WTC11 (cell line): ENCODE results near the gene KCNT2.

Experiments used
- CREB1 ChIP-seq: sonication (generic); formaldehyde crosslinking; IDR thresholded peaks from 2 replicates; pipeline ENCODE4 v1.8.0; 2023; ENCODE audit warnings: mild to moderate bottlenecking, missing genetic modification reagents
- GABPB1 ChIP-seq: sonication (generic); formaldehyde crosslinking; IDR thresholded peaks from 2 replicates; pipeline ENCODE4 v1.8.1; 2023; ENCODE audit warnings: mild to moderate bottlenecking, missing genetic modification reagents
- HMGXB4 ChIP-seq: sonication (generic); formaldehyde crosslinking; IDR thresholded peaks from 2 replicates; pipeline ENCODE4 v1.8.1; 2023; ENCODE audit warnings: mild to moderate bottlenecking, moderate library complexity, missing genetic modification reagents
- MAX ChIP-seq: sonication (generic); formaldehyde crosslinking; IDR thresholded peaks from 2 replicates; pipeline ENCODE4 v1.8.0; 2022; ENCODE audit warnings: mild to moderate bottlenecking, missing genetic modification reagents
- MLX ChIP-seq: sonication (generic); formaldehyde crosslinking; IDR thresholded peaks from 2 replicates; pipeline ENCODE4 v1.8.1; 2023; ENCODE audit warnings: mild to moderate bottlenecking, missing genetic modification reagents, moderate library complexity
- RELA ChIP-seq: sonication (generic); formaldehyde crosslinking; IDR thresholded peaks from 2 replicates; pipeline ENCODE4 v1.8.1; 2022; ENCODE audit warnings: missing genetic modification reagents, mild to moderate bottlenecking, borderline replicate concordance
- RORB ChIP-seq: fragments of 250-450 bp; sonication (Bioruptor Pico); IDR thresholded peaks from 2 replicates; pipeline ENCODE4 v1.9.0; 2021; ENCODE audit warnings: mild to moderate bottlenecking
- SP1 ChIP-seq: sonication (generic); formaldehyde crosslinking; conservative IDR thresholded peaks from 2 replicates; pipeline ENCODE4 v1.8.1; 2022; ENCODE audit warnings: missing genetic modification reagents
- TCF7 ChIP-seq: sonication (generic); formaldehyde crosslinking; IDR thresholded peaks from 2 replicates; pipeline ENCODE4 v1.8.0; 2022; ENCODE audit warnings: mild to moderate bottlenecking, low read depth, missing genetic modification reagents, moderate library complexity
- USF2 ChIP-seq: sonication (generic); formaldehyde crosslinking; IDR thresholded peaks from 2 replicates; pipeline ENCODE4 v1.8.1; 2023; ENCODE audit warnings: mild to moderate bottlenecking, missing genetic modification reagents, moderate library complexity
- ZBTB21 ChIP-seq: sonication (generic); formaldehyde crosslinking; IDR thresholded peaks from 2 replicates; pipeline ENCODE4 v1.8.1; 2023; ENCODE audit warnings: mild to moderate bottlenecking, missing genetic modification reagents, borderline replicate concordance
- TF ChIP-seq, protein P1 (sequence below): fragments of 200-600 bp; IDR thresholded peaks from 2 replicates; pipeline ENCODE4 v1.8.0; 2022; ENCODE audit warnings: antibody characterized with exemption

DNA sequence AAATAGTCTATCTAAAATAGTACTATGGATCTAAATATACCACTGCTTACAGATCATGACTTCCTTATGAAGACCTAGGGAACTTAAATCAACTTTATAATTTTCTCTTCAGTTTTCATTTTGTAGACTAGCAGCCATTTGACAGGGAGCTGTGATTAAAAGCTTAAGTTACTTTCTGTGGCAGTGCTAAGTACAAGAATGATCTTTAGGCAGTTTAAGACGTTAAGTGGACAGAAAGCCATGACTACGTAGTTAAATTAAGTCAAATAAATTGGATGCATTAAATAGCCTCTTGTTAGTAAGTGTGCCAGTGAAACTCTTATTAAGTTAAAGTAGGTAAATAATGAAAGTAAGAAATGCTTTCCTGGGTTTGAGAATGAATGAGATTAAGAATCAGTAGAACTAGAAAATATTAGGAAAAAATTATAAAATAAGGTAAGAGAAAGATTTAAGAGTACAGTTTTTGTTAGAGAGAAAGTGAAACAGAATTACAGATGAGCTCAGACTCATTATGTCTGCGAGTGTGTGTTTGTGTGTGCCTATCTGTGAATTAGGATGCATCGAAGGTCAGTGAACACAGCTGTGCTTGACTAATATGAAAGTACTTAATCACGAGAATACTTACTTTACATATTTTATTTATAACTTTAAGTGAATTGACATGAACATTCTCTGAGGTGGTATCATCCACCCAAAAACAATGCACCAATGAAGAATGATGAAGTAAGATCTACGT, 336.9 kb downstream of the KCNT2 start:
- TF ChIP-seq TCF7 (CRISPR knock-in tag) (no peak), HMGXB4 (CRISPR knock-in tag) (no peak), SP1 (CRISPR knock-in tag) (no peak), RORB (no peak), USF2 (CRISPR knock-in tag) (no peak), CREB1 (CRISPR knock-in tag) (no peak), MLX (no peak), MAX (no peak), ZBTB21 (no peak), GABPB1 (CRISPR knock-in tag) (no peak), RELA (CRISPR knock-in tag) (no peak)
- TF ChIP-seq, protein P1, sequence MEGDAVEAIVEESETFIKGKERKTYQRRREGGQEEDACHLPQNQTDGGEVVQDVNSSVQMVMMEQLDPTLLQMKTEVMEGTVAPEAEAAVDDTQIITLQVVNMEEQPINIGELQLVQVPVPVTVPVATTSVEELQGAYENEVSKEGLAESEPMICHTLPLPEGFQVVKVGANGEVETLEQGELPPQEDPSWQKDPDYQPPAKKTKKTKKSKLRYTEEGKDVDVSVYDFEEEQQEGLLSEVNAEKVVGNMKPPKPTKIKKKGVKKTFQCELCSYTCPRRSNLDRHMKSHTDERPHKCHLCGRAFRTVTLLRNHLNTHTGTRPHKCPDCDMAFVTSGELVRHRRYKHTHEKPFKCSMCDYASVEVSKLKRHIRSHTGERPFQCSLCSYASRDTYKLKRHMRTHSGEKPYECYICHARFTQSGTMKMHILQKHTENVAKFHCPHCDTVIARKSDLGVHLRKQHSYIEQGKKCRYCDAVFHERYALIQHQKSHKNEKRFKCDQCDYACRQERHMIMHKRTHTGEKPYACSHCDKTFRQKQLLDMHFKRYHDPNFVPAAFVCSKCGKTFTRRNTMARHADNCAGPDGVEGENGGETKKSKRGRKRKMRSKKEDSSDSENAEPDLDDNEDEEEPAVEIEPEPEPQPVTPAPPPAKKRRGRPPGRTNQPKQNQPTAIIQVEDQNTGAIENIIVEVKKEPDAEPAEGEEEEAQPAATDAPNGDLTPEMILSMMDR: no peak
